Mammary microvascular endothelial cell (primary cell): ENCODE measurements around the gene KNTC1. TPM values are rescaled to one million over a fixed set of nuclear protein-coding genes. Genes with fewer than 3 reads are reported as not detected.

Experiments used
- total RNA-seq: library from RNA; depleted of rRNA; stranded (reverse); fragments of >200 nt; gene quantifications from 2 replicates; pipeline ENCODE4 v1.2.3, GENCODE V29; 2015

The KNTC1 gene, protein sequence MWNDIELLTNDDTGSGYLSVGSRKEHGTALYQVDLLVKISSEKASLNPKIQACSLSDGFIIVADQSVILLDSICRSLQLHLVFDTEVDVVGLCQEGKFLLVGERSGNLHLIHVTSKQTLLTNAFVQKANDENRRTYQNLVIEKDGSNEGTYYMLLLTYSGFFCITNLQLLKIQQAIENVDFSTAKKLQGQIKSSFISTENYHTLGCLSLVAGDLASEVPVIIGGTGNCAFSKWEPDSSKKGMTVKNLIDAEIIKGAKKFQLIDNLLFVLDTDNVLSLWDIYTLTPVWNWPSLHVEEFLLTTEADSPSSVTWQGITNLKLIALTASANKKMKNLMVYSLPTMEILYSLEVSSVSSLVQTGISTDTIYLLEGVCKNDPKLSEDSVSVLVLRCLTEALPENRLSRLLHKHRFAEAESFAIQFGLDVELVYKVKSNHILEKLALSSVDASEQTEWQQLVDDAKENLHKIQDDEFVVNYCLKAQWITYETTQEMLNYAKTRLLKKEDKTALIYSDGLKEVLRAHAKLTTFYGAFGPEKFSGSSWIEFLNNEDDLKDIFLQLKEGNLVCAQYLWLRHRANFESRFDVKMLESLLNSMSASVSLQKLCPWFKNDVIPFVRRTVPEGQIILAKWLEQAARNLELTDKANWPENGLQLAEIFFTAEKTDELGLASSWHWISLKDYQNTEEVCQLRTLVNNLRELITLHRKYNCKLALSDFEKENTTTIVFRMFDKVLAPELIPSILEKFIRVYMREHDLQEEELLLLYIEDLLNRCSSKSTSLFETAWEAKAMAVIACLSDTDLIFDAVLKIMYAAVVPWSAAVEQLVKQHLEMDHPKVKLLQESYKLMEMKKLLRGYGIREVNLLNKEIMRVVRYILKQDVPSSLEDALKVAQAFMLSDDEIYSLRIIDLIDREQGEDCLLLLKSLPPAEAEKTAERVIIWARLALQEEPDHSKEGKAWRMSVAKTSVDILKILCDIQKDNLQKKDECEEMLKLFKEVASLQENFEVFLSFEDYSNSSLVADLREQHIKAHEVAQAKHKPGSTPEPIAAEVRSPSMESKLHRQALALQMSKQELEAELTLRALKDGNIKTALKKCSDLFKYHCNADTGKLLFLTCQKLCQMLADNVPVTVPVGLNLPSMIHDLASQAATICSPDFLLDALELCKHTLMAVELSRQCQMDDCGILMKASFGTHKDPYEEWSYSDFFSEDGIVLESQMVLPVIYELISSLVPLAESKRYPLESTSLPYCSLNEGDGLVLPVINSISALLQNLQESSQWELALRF (N-terminal part only)
- total RNA-seq: 27.9 and 28.7 TPM in 2 replicates

GRCh38 chr12:122526683-122527477, at the start of gene KNTC1, which contains the start of gene RSRC2:
Gene KNTC1, plus strand, starts transcription at chr12:122527249. Its CDS starts 2,815 bp downstream, at chr12:122530064.
Gene RSRC2, minus strand, starts transcription at chr12:122526936. Its CDS starts 83 bp downstream, at chr12:122526853.

GRCh38 chr12:122500685-122501488, 26.2 kb upstream of the KNTC1 start, which contains the start of gene ZCCHC8:
Gene ZCCHC8, minus strand, starts transcription at chr12:122500932. Its CDS starts 92 bp downstream, at chr12:122500840.

Other genes with a start within 250 kb of the KNTC1 start
- 45.0 and 45.2 TPM in 2 replicates for gene CLIP1, start 104.6 kb upstream of the KNTC1 start, total RNA-seq
- 15.1 and 15.7 TPM in 2 replicates for gene ZCCHC8, start 26.3 kb upstream of the KNTC1 start, total RNA-seq
- 25.6 and 27.6 TPM in 2 replicates for gene RSRC2, start 313 bp upstream of the KNTC1 start, total RNA-seq
- gene HCAR2, start 176.1 kb downstream of the KNTC1 start, total RNA-seq: not detected in 2 replicates
- not detected in 2 replicates for gene HCAR3, start 189.6 kb downstream of the KNTC1 start, total RNA-seq
- gene HCAR1, start 203.6 kb downstream of the KNTC1 start, total RNA-seq: 0.13 and 0.25 TPM in 2 replicates
- 36.2 and 42.2 TPM in 2 replicates for gene DENR, start 225.6 kb downstream of the KNTC1 start, total RNA-seq
- gene CCDC62, start 247.3 kb downstream of the KNTC1 start, total RNA-seq: 0.39 and 0.60 TPM in 2 replicates